Measurements from ENCODE around the gene PLOD3. TPM values are rescaled to one million over a fixed set of nuclear protein-coding genes. Genes with fewer than 3 reads are reported as not detected.

The PLOD3 gene
- total RNA-seq, 1 donor from 2014 or later = 41.5 TPM

GRCh38 chr7:101171442-101171837 lies 45.9 kb downstream of the PLOD3 start:
- Histone ChIP-seq H3K27ac (no peak overlapping the region), H3K27me3 (peaks cover 24% of the 10 kb centered on the region), H3K9me3 (no peaks in the 10 kb centered on the region), H3K36me3 (no peaks in the 10 kb centered on the region), H3K4me3 (no peak overlapping the region), H3K4me1 (peaks cover 27% of the 10 kb centered on the region)
- DNase-seq (ENCODE audit: extremely low spot score in 2 of 2) = no peak
- intact Hi-C loops (cut with DNase I) = no loop called here
- TF ChIP-seq CTCF (IDR thresholded peaks at IDR 0.05) = no peak
- no peak for TF ChIP-seq POLR2A (IDR thresholded peaks at IDR 0.05)
- TF ChIP-seq POLR2AphosphoS5 (IDR thresholded peaks at IDR 0.05; ENCODE audit: insufficient read depth in 1 of 2, low read depth in 1 of 2) = no peak

GRCh38 chr7:101170617-101171441 lies 46.6 kb downstream of the PLOD3 start:
- Histone ChIP-seq H3K27ac (no peak overlapping the region), H3K4me3 (no peak overlapping the region), H3K9me3 (no peaks in the 10 kb centered on the region), H3K36me3 (no peaks in the 10 kb centered on the region), H3K4me1 (peaks cover 29% of the 10 kb centered on the region), H3K27me3 (peaks cover 24% of the 10 kb centered on the region)
- DNase-seq (ENCODE audit: extremely low spot score in 2 of 2) = no peak
- intact Hi-C loops (cut with DNase I) = no loop called here
- TF ChIP-seq CTCF (IDR thresholded peaks at IDR 0.05) (no peak), POLR2AphosphoS5 (IDR thresholded peaks at IDR 0.05; ENCODE audit: insufficient read depth in 1 of 2, low read depth in 1 of 2) (no peak), POLR2A (IDR thresholded peaks at IDR 0.05) (no peak)

GRCh38 chr7:101169838-101170551 lies 47.4 kb downstream of the PLOD3 start:
- TF ChIP-seq POLR2AphosphoS5 (IDR thresholded peaks at IDR 0.05; ENCODE audit: insufficient read depth in 1 of 2, low read depth in 1 of 2) (no peak), POLR2A (IDR thresholded peaks at IDR 0.05) (no peak), CTCF (IDR thresholded peaks at IDR 0.05) (peak; percentile 35 to 63 (median 58))
- Histone ChIP-seq H3K36me3 (no peaks in the 10 kb centered on the region), H3K27me3 (peaks cover 24% of the 10 kb centered on the region), H3K27ac (no peak overlapping the region), H3K4me1 (peaks cover 37% of the 10 kb centered on the region), H3K9me3 (no peaks in the 10 kb centered on the region), H3K4me3 (no peak overlapping the region)
- intact Hi-C loops (cut with DNase I) = no loop called here
- DNase-seq (ENCODE audit: extremely low spot score in 2 of 2) = no peak

GRCh38 chr7:101169110-101169837 lies 48.1 kb downstream of the PLOD3 start:
- no peaks in the 10 kb centered on the region for H3K9me3 ChIP-seq
- H3K36me3 ChIP-seq = no peaks in the 10 kb centered on the region
- intact Hi-C loops (cut with DNase I) = no loop called here
- TF ChIP-seq CTCF (IDR thresholded peaks at IDR 0.05) (no peak), POLR2AphosphoS5 (IDR thresholded peaks at IDR 0.05; ENCODE audit: insufficient read depth in 1 of 2, low read depth in 1 of 2) (no peak), POLR2A (IDR thresholded peaks at IDR 0.05) (no peak)
- peaks cover 23% of the 10 kb centered on the region for H3K27me3 ChIP-seq
- H3K27ac ChIP-seq = no peak overlapping the region
- H3K4me1 ChIP-seq = peaks cover 44% of the 10 kb centered on the region
- no peak for DNase-seq (ENCODE audit: extremely low spot score in 2 of 2)
- no peak overlapping the region for H3K4me3 ChIP-seq

Data from vagina (tissue), 2 donors.